GM19099 (cell line): Measurements from ENCODE around the gene TTBK2.

Source experiments
- POLR2A ChIP-seq: IDR thresholded peaks from 3 replicates; pipeline ENCODE4 v1.6.1; 2011; ENCODE audit warnings: low read depth; ENCODE audit not compliant: insufficient read length; ENCODE audit errors: extremely low read depth

Gene TTBK2

GRCh38 chr15:42915654-42916315 is 4.8 kb downstream of the TTBK2 start:
- no peak for TF ChIP-seq POLR2A

GRCh38 chr15:42914728-42915497 is 5.7 kb downstream of the TTBK2 start:
- TF ChIP-seq POLR2A = no peak

GRCh38 chr15:42911058-42911592 is 9.5 kb downstream of the TTBK2 start:
- no peak for TF ChIP-seq POLR2A

GRCh38 chr15:42908538-42908937 is 12.0 kb downstream of the TTBK2 start:
- no peak for TF ChIP-seq POLR2A

GRCh38 chr15:42903388-42904324 is 16.9 kb downstream of the TTBK2 start:
- no peak for TF ChIP-seq POLR2A

GRCh38 chr15:42891569-42891968 is 29.0 kb downstream of the TTBK2 start:
- no peak for TF ChIP-seq POLR2A

GRCh38 chr15:42890161-42890913 is 30.2 kb downstream of the TTBK2 start:
- no peak for TF ChIP-seq POLR2A

GRCh38 chr15:42880121-42880520 is 40.5 kb downstream of the TTBK2 start:
- no peak for TF ChIP-seq POLR2A

GRCh38 chr15:42879443-42879842 is 41.1 kb downstream of the TTBK2 start:
- no peak for TF ChIP-seq POLR2A

GRCh38 chr15:42876224-42876623 is 44.4 kb downstream of the TTBK2 start:
- no peak for TF ChIP-seq POLR2A

GRCh38 chr15:42868683-42869082 is 51.9 kb downstream of the TTBK2 start:
- no peak for TF ChIP-seq POLR2A

GRCh38 chr15:42863572-42864239 is 56.9 kb downstream of the TTBK2 start:
- no peak for TF ChIP-seq POLR2A

GRCh38 chr15:42858999-42859789 is 61.4 kb downstream of the TTBK2 start:
- no peak for TF ChIP-seq POLR2A
